Measurements from ENCODE around the gene TRIM69.
"Not testable (repeated sequence)": the region's sequence is repeated elsewhere in the genome, so short reads cannot be mapped to it uniquely, and the experiment has no call there.

- TF ChIP-seq, protein P1, sequence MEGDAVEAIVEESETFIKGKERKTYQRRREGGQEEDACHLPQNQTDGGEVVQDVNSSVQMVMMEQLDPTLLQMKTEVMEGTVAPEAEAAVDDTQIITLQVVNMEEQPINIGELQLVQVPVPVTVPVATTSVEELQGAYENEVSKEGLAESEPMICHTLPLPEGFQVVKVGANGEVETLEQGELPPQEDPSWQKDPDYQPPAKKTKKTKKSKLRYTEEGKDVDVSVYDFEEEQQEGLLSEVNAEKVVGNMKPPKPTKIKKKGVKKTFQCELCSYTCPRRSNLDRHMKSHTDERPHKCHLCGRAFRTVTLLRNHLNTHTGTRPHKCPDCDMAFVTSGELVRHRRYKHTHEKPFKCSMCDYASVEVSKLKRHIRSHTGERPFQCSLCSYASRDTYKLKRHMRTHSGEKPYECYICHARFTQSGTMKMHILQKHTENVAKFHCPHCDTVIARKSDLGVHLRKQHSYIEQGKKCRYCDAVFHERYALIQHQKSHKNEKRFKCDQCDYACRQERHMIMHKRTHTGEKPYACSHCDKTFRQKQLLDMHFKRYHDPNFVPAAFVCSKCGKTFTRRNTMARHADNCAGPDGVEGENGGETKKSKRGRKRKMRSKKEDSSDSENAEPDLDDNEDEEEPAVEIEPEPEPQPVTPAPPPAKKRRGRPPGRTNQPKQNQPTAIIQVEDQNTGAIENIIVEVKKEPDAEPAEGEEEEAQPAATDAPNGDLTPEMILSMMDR (IDR thresholded peaks at IDR 0.05), result peak in 2 of 12 donors; percentile 12 to 15
- TF ChIP-seq POLR2A (IDR thresholded peaks at IDR 0.05), result not testable (repeated sequence)
These were observed 48.6 kb downstream of the TRIM69 start for GRCh38 chr15:44784918-44785274.

All from heart left ventricle (tissue), 13 donors.